HG03066 (cell line): ENCODE results near the gene ZBTB8A.
"Not testable (repeated sequence)": the region's sequence is repeated elsewhere in the genome, so short reads cannot be mapped to it uniquely, and the experiment has no call there.

Experiments used
- ATAC-seq: cut with Tn5 transposase; IDR thresholded peaks from one replicate; pipeline ENCODE4 v1.9.1; 2021; ENCODE audit warnings: low read depth; ENCODE audit not compliant: unreplicated experiment

Gene ZBTB8A

DNA sequence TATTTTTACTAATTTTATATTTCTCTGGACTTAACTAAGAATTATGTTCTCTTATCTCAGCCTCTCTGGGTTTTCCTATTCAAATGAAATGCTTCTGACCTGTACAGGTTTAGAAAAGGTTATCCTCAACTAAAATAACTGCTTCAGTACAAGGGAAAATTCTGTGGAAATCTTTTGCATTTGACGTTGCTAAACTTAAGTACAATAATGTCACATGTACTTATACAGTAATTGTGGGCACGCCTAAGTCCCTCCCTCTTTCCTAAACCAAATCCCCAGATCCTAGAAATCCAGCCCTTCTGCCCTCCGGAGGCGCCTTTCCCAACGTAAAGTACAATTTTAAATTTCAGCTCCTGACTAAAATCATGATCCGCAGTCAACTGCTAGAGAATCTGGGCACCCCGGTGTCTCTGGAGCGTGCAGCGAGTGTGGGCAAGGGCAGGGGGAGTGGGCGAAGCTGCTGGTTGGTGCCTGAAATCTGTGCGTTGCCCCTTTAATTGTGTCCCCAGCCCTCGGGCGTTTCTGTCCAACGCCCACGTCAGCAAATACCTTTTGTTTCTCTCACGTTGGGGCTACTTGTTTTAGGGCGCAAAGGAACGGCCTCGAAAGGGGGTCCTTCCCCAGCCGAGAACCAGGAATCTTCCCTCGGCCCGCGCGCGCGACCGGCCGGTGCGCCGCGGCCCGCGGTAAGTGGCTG is at the start of gene ZBTB8A:
Gene ZBTB8A, plus strand, starts transcription at position 541 of the 697 bp plus-strand sequence. CDS start 53,505 bp downstream, outside the sequence.
- ATAC-seq = no peak

DNA sequence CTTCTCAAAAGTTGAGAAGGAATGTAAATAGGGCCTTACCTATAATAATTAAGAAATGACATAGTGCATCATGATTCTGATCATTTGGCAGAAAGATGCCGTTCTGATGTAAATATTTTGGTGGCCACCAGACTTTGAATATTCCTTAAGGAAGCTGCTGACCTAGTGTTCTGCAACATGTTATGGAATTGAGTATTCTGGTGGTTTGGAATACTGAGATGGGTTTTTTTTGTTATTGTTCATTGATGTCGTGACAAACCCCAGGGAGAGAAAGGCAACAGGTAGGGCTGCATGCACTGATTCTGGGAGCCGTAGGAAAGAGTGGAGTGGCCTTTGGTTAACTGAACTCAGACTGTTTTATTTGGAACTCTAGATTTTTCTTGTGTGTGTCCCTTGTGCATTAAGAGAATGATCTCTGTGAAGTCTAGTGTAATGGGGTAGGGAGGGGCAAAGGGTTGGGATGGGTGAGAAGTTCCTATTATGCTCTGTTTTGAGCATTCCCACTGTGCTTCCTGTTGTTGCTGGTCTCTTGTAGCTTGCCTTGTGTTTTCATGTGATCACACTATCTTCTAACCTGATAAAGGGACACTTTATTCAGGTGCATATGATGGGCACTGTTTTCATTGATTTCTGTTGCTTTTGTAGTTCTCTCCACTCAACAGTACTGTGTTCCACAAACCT is 49.3 kb upstream of the ZBTB8A start:
- no peak for ATAC-seq

DNA sequence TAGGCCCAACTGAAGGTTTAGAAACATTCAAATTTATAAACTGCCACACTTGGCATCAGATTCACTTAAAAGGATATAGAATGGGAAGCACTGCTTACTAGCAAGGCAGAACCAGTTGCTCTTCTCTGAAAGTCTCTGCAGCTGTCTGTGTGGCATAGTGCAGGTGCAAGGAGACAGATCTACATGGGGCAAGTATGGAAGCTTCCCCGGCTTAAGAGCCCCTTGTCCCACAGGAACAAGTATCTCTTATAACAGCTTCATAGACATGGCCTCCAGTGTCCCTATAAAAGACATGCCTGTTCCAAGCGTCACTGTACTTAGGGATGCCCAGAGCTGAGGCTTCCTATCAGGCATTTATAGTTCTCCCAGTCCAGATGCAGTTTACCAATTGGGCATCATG is 47.8 kb upstream of the ZBTB8A start:
- no peak for ATAC-seq

DNA sequence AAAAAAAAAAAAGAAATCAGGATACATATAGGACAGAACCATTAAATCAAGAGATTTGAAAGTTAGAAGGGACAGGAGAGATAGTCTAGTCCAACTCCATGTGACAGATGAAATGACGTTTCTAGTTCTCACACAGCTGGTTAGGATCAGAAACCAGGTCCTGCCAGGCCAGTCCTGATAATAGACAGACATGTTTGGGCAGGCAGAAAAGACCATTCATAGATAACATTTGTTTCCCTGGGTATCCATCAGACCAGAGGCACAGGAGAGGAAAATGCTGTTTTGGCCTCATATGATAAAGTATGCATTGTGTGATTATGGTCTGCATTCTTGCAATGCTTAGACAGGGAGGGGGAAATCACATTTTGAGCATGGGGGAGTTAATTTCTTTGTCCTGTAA is 45.0 kb upstream of the ZBTB8A start:
- no peak for ATAC-seq

DNA sequence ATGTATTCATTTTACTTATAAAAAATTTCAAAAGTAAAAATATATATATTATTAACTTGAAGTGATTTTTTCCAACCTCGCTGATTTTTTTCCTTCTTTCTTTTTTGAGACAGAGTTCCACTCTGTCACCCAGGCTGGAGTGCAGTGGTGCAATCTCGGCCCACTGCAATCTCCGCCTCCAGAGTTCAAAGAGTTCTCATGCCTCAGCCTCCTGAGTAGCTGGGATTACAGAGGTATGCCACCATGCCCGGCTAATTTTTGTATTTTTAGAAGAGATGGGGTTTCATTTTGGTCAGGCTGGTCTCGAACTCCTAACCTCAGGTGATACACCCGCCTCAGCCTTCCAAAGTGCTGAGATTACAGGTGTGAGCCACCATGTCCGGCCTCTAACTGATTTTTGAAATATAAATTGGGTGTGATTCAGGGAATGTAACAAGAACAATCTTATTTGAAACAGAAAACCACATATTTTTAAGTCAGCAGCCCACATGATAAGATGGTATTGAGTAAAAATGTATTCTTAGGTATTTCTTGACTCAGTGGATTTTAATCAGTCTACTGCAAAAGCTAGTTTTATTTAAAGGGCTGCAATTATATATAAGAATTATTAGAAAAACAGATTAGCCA is 44.4 kb upstream of the ZBTB8A start:
- no peak for ATAC-seq

DNA sequence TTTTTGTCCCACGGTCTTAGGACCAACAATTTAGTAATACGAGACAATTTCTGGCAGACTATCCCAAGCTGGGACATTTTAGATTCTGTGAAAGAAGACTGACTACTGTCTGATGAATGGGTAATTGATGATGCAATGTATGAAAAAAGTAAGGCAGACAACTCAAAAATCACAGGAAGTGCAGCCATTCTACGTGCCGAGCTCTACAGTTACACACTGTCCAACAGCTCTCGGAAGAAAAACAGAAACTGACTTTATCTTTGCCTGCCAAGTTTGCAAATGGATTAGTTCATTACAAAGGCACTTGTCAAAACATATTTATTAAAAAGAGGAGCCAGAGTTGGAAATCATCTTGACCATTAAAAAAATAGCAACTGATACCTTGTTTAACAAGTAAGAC is 43.1 kb upstream of the ZBTB8A start:
- ATAC-seq = no peak

DNA sequence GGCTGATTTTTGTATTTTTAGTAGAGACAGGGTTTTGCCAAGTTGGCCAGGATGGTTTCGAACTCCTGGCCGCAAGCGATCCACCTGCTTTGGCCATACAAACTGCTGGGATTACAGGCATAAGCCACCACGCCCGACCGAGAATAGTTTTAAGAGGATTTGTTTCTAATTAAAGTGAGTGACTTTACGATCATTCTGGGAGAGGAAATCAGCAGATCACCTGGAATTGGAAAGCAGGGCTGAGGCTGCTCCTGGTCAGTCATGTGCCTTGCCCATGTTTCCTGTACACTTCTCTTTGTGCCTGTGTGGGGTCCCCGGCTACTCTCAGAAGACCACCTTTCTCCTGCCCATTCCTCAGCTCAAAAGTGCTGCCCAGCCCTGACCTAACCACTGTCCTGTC is 40.5 kb upstream of the ZBTB8A start:
- ATAC-seq = no peak

DNA sequence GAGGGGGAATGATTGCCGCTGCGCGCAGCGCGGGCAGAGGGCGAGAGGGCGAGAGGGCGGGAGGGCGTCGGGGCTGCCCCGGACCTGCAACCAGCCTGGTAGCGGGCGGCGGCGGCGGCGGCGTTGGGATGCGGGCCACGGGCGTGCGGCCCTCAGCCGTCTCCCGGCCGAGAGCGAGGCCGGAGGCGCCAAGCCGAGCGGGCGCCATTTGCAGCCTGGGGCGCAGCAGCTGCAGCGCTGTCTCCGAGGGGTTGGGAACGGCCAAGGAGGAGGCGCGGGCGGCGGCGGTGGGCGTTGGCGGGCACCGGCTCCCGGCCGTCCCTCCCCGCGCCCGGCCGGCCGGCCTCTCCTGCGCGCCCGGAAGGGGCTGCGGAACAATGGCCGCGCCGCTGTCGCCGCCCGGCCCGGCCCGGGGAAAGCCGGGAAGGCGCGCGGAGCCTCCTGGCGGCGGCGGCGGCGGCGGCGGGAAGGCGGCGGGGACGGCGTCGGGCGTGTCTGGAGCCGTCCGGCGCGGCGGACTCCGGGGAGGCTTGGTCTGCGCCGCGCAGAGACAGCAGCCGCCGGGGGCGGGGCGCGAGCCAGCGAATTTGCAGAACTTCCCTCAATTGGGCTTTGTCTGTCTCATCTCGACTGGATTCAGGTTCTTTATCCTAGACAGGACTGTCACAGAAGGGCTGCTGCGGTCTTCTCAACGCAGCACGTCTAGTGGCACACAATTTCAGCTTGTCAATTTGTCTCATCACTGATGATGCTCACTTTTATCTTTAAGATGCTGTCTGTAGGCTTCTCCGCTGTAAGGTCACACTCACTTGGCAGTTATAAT is 38.6 kb upstream of the ZBTB8A start:
- ATAC-seq = no peak

DNA sequence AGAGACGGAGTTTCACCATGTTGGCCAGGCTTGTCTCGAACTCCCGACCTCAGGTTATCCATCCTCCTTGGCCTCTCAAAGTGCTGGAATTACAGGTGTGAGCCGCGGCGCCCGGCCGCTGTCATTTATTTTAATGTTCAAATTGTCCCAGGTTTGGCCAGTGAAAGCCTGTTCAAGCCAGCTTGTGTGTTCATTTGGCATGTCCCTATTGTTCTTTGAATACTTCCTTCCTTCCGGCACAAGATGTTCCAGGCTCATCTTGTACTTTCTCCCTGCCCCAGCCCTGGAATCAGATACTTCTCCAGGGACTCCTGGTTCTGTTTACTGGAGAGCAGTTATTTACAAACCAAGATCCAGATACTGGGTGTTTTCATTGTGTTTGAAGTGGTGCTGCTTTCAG is 37.4 kb upstream of the ZBTB8A start:
- ATAC-seq = no peak

DNA sequence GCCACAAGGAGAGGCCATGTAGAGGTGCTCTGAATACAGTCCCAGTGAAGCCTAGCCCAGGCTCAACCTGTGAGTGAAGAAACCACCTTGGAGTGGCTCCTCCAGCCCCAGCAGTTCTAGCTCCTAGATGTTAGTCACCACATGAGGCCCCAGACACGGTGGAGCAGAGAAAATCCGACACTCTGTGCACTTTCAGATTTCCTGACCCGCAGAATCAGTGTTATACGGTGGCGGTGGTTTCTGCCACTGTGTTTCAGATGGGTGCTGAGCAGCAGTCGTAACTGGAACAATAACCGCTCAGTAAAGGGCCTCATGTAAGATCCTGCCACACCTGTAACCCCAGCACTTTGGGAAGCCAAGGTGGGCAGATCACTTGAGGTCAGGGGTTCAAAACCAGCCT is 36.1 kb upstream of the ZBTB8A start:
- ATAC-seq = no peak

DNA sequence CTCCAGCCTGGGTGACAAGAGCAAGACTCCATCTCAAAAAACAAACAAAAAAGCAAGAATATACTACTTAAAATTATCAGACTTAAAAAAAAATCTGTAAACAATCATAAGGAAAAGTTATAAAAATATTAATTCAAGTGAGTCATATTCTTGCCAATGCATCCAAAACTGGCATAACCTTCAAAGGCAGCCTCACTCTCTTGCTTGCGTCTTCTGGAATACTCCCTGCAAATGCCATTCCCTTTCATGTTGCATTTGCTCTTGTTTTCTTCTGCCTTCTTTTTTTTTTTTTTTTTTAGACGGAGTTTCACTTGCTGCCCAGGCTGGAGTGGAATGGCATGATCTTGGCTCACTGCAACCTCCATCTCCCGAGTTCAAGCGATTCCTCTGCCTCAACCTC is 32.2 kb upstream of the ZBTB8A start:
- no peak for ATAC-seq

DNA sequence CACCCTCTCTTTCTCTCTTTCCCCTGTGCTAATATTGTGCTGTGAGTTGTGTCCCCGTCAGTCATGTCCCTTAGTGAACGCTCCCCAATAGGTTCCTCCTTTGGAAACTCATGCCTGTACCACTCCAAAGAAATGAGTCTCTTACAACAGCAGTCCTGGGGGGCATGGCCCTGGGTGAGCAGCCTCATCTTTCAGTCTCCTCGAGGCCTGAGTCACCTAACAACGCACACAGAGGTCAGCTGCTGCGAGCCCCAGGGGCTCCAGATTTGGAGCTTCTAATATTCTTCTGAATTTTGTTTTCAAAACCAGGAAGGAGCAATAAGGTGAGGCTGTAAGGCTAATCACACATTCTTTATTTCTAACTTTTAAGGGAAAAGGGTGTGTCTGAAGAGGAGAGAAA is 30.5 kb upstream of the ZBTB8A start:
- no peak for ATAC-seq

DNA sequence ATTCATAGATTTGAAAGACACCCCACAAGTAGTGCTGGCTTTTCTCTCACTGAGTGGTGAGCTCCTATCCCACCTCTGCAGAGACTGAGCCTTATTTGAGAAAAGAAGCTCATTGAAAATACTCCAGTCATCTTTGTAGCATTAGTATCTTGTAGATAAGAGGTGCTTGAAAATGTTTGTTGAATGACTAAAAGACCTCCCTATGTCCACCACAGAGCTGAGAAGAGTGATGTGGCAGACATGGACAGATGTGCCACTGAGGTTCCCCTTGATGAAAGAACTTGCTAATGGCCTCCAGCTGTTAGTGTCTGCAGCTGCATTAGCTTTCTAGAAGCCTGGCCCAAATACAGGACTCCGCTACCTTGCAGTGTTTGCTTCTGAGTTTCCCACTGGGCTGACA is 29.3 kb upstream of the ZBTB8A start:
- ATAC-seq = no peak

DNA sequence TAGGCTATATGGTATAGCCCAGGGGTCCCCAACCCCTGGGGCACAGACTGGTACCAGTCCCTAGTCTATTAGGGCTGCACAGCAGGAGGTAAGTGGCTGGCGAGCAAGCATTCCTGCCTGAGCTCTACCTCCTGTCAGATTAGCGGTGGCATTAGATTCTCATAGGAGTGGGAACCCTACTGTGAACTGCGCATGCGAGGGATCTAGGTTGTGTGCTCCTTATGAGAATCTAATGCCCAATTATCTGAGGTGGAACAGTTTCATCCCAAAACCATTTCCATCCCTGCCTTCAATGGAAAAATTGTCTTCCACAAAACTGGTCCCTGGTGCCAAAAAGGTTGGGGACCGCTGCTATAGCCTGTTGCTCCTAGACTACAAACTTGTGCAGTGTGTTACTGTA is 22.8 kb upstream of the ZBTB8A start:
- ATAC-seq = no peak

DNA sequence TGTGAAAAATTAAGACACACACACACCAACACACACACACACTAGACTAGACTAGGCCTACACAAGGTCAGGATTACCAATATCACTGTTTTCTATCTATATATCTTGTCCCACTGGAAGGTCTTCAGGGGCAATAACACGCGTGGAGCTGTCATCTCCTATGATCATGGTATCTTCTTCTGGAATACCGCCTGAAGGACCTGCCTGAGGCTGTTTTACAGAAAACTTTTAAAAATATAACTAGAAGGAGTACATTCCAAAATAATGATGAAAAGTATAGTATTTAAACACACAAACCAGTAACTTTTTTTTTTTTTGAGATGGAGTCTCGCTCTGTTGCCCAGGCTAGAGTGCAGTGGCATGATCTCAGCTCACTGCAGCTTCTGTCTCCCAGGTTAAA is 20.3 kb upstream of the ZBTB8A start:
- ATAC-seq = no peak

DNA sequence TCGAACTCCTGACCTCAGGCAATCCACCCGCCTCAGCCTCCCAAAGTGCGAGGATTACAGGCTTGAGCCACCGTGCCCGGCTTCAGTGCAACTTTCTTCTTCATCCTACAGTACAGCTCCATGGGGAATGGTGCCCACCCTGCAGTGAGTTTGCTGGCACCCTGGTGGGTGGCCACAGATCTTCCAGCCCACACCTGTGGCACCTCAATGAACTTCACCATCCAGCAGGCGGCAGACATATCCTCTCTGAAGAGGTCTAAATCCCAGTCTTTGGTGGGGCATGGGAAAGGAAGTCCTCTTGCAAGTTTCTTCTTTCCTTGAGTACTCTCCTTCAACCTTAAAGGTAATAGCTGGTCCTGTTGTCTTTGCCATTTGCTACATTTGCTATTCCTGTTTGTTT is 18.1 kb upstream of the ZBTB8A start:
- ATAC-seq = no peak

DNA sequence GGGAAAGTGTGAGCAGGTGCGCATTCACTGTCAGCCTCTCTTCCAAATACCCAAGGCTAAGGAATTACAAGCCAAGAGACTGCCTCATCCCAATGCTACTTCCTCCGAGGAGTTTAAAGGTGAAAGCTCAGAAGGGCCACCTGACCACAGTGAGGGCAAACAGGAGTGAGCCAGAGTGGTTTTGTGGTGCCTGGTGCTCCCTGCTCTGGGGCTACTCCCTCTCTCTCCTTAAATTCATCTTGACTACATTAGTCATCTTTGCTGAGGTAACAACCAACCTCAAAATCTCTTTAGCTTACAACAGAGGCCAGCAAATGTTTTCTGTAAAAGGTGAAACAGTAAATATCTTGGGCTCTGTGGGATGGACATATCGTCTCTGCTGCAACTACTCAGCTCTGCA is 14.2 kb upstream of the ZBTB8A start:
- ATAC-seq = no peak

DNA sequence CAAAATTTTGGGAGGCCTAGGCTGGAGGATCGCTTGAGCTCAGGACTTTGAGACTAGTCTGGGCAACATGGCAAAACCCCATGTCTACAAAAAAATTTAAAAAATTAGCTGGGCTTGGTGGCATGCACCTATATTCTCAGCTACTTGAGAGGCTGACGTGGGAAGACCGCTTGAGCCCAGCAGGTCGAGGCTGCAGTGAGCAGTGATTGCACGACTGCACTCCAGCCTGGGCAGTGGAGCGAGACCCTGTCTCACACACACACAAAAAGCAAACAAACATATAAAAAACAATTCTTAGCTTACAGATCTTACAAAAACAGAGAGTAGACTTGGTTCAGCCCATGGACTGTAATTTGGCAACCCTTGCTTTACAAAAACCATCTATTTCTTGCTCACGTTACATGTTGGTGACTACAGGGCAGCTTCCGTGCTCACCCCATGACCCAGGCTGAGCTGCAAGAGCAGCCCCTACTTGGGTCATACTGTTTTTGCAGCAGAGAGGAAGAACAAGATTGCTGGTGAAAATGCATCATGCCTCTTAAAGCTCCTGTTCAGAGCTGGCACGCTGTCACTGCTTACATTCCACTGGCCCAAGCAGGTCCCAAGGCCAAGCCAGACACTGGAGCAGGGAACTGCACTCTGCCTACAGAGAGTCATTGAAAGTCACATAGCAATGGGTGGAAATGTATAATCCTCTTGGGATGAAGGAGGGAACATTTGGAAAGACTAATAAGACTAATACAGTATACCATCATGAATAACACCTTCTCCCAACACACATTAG is 13.4 kb upstream of the ZBTB8A start:
- ATAC-seq = no peak

DNA sequence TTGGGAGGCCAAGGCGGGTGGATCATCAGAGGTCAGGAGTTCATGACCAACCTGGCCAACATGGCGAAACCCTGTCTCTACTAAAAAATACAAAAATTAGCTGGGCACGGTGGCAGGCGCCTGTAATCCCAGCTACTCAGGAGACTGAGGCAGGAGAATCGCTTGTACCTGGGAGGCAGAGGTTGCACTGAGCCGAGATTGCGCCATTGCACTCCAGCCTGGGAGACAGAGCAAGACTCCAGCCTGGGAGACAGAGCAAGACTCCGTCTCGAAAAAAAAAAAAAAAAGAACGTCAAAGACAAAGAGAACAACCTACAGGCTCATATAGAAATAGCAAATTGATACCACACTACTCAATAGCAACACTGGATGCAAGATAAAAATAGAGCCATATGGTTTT is 10.7 kb upstream of the ZBTB8A start:
- ATAC-seq = not testable (repeated sequence)

DNA sequence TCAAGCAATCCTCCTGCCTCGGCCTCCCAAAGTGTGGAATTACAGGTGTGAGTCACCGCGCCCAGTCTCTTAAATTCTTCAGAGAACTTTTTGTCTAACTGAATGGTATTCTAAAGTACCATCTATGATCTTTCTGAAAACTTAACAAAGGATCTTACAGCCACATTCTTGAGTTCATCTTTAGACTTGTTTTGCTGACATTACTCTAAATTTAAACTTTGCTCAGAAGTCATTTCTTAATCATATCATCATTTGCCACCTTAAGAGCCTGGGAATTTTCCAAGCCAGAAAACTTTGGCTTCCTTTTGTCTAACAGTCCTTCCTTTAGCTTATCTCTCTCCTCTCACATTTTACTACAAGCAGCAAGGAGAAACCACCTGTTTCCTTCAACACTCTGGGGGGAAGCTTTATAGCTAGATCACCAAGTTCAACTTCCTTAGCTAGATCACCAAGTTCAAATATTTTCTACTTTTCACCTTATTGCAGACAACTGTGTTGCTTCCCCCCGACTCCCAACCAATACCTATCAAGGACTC is 5.4 kb upstream of the ZBTB8A start:
- ATAC-seq = no peak
